ENCODE measurements around the gene TNFRSF1B.
"Not testable (repeated sequence)": the region's sequence is repeated elsewhere in the genome, so short reads cannot be mapped to it uniquely, and the experiment has no call there.

TNFRSF1B gene

GRCh38 chr1:12224092-12224491, 57.3 kb downstream of the TNFRSF1B start:
- DNase-seq = not testable (repeated sequence)

GRCh38 chr1:12228979-12229378, 62.2 kb downstream of the TNFRSF1B start:
- no peak for DNase-seq

- no peak for DNase-seq
Observed at GRCh38 chr1:12229386-12229834, 62.6 kb downstream of the TNFRSF1B start.

GRCh38 chr1:12229835-12230548, 63.2 kb downstream of the TNFRSF1B start, which contains the start of gene VPS13D:
Gene VPS13D, plus strand, starts transcription at chr1:12230030. Its CDS starts 4,237 bp downstream, at chr1:12234267.
- peak; percentile 80 for DNase-seq

GRCh38 chr1:12230549-12231275, 63.9 kb downstream of the TNFRSF1B start:
- DNase-seq = no peak

- no peak for DNase-seq
Observed at GRCh38 chr1:12231276-12231595, 64.4 kb downstream of the TNFRSF1B start.

GRCh38 chr1:12232221-12232620, 65.4 kb downstream of the TNFRSF1B start:
- no peak for DNase-seq

- DNase-seq = peak; percentile 23
Observed at GRCh38 chr1:12244078-12244477, 77.3 kb downstream of the TNFRSF1B start.

- DNase-seq = no peak
Observed at GRCh38 chr1:12244585-12244984, 77.8 kb downstream of the TNFRSF1B start.

GRCh38 chr1:12245116-12245515, 78.3 kb downstream of the TNFRSF1B start:
- DNase-seq = no peak

GRCh38 chr1:12245733-12246132, 78.9 kb downstream of the TNFRSF1B start:
- DNase-seq = no peak

GRCh38 chr1:12246584-12246983, 79.8 kb downstream of the TNFRSF1B start:
- no peak for DNase-seq

GRCh38 chr1:12249181-12249580, 82.4 kb downstream of the TNFRSF1B start:
- no peak for DNase-seq

- no peak for DNase-seq
Observed at GRCh38 chr1:12249748-12250147, 83.0 kb downstream of the TNFRSF1B start.

GRCh38 chr1:12251442-12251841, 84.7 kb downstream of the TNFRSF1B start:
- DNase-seq = no peak

- no peak for DNase-seq
Observed at GRCh38 chr1:12255913-12256312, 89.1 kb downstream of the TNFRSF1B start.

- DNase-seq = no peak
Observed at GRCh38 chr1:12258272-12258671, 91.5 kb downstream of the TNFRSF1B start.

Data from NCI-H510A treated with DMSO at 0.1 percent for 48 hours (cell line).